H1 (cell line): ENCODE data around the gene LONP2. TPM values are rescaled to one million over a fixed set of nuclear protein-coding genes. Genes with fewer than 3 reads are reported as not detected.

Experiments
- CTCF ChIA-PET: fragments of 300-600 bp; sonication (Branson Sonifier 250); formaldehyde crosslinking; loops from one replicate; lab custom pipeline; 2021; ENCODE audit not compliant: partially characterized antibody; lab: Charles Lee
- POLR2A ChIA-PET: fragments of 300-600 bp; sonication (Branson Sonifier 250); formaldehyde crosslinking; loops from one replicate; lab custom pipeline; 2021; ENCODE audit warnings: inconsistent platforms; ENCODE audit not compliant: partially characterized antibody; lab: Charles Lee
- DNase-seq, 2 experiments: peaks; one replicate each; pipeline versions ENCODE4 v3.0.0 to v3.0.0-alpha.2; 2010 to 2022; ENCODE audit warnings: low spot score in 2 of 2, low read depth in 1 of 2, mixed read lengths in 1 of 2
- FAIRE-seq: peaks from 2 replicates; lab custom pipeline; 2011; peaks lifted over from hg19 to GRCh38; lab: Jason Lieb, UNC
- H2AFZ ChIP-seq: 2 replicates; pipeline ENCODE4 v1.8.1; 2012; ENCODE audit warnings: low read length, inconsistent platforms
- H2AK5ac ChIP-seq: 2 replicates; pipeline ENCODE4 v1.6.1; 2013; ENCODE audit warnings: low read depth, low read length
- H2BK120ac ChIP-seq: replicated peaks from 2 replicates; pipeline ENCODE3; 2013; ENCODE audit warnings: low read depth, low read length, inconsistent platforms
- H2BK12ac ChIP-seq: 2 replicates; pipeline ENCODE4 v1.6.1; 2013; ENCODE audit warnings: low read depth, low read length
- H2BK15ac ChIP-seq: 2 replicates; pipeline ENCODE4 v1.6.1; 2013; ENCODE audit warnings: low read length
- H2BK20ac ChIP-seq: 2 replicates; pipeline ENCODE4 v1.6.1; 2013; ENCODE audit warnings: low read length
- H2BK5ac ChIP-seq: 2 replicates; pipeline ENCODE4 v1.6.1; 2013; ENCODE audit warnings: low read depth, low read length
- H3K14ac ChIP-seq: 2 replicates; pipeline ENCODE4 v1.6.1; 2013; ENCODE audit warnings: inconsistent platforms; ENCODE audit not compliant: insufficient read length
- H3K18ac ChIP-seq: 2 replicates; pipeline ENCODE4 v1.6.1; 2013; ENCODE audit warnings: low read length; ENCODE audit errors: extremely low read depth
- H3K23ac ChIP-seq: 2 replicates; pipeline ENCODE4 v1.6.1; 2013; ENCODE audit warnings: inconsistent platforms; ENCODE audit not compliant: insufficient read length
- H3K23me2 ChIP-seq: 2 replicates; pipeline ENCODE4 v1.6.1; 2013; ENCODE audit warnings: low read depth, low read length
- H3K27ac ChIP-seq: 2 replicates; pipeline ENCODE4 v1.6.1; 2011; ENCODE audit warnings: low read depth, low read length, inconsistent platforms
- H3K27me3 ChIP-seq, 4 experiments: replicated peaks in 1 of 4; 1 replicate in 1 of 4; 2 replicates in 3 of 4; pipeline versions ENCODE4 v1.6.1 to v1.8.1; 2011 to 2013; ENCODE audit warnings: low read length in 3 of 4, mild to moderate bottlenecking in 3 of 4, inconsistent platforms in 2 of 4, mixed read lengths in 2 of 4, moderate library complexity in 1 of 4; ENCODE audit not compliant: control insufficient read depth in 3 of 4, insufficient read depth in 3 of 4; ENCODE audit errors: extremely low read depth in 1 of 4
- H3K36me3 ChIP-seq, 4 experiments: 2 replicates each; pipeline versions ENCODE4 v1.6.1 to v1.8.1; 2011 to 2013; ENCODE audit warnings: mild to moderate bottlenecking in 4 of 4, low read length in 3 of 4, moderate library complexity in 2 of 4, control low read depth in 1 of 4, inconsistent platforms in 1 of 4; ENCODE audit not compliant: insufficient read depth in 4 of 4, control insufficient read depth in 2 of 4
- H3K4ac ChIP-seq: replicated peaks from 2 replicates; pipeline ENCODE3; 2013; ENCODE audit warnings: low read length, low read depth, mixed read lengths, inconsistent platforms; ENCODE audit not compliant: insufficient read length
- H3K4me1 ChIP-seq, 4 experiments: replicated peaks in 1 of 4; 1 replicate in 1 of 4; 2 replicates in 3 of 4; pipeline versions ENCODE4 v1.6.1 to v1.8.1; 2011 to 2013; ENCODE audit warnings: low read length in 3 of 4, inconsistent platforms in 2 of 4, mixed read lengths in 1 of 4; ENCODE audit not compliant: insufficient read depth in 4 of 4, control insufficient read depth in 3 of 4
- H3K4me2 ChIP-seq, 2 experiments: 2 replicates each; pipeline versions ENCODE4 v1.6.1 to v1.8.1; 2011 to 2013; ENCODE audit warnings: low read depth in 2 of 2, low read length in 2 of 2, control low read depth in 1 of 2, inconsistent platforms in 1 of 2, mild to moderate bottlenecking in 1 of 2; ENCODE audit not compliant: insufficient read depth in 1 of 2
- H3K4me3 ChIP-seq, 4 experiments: fragments of 200-600, 300-600 bp in 1 of 4; sonication (generic), shearing (Covaris generic), sonication (Bioruptor Twin) in 1 of 4; 2 replicates each; pipeline versions ENCODE4 v1.5.1 to v1.8.1; 2011 to 2016; ENCODE audit warnings: low read length in 4 of 4, low read depth in 3 of 4, control low read depth in 2 of 4, inconsistent platforms in 2 of 4, mild to moderate bottlenecking in 2 of 4, mixed read lengths in 1 of 4, moderate library complexity in 1 of 4; ENCODE audit not compliant: insufficient read depth in 2 of 4; ENCODE audit errors: extremely low read depth in 1 of 4
- H3K56ac ChIP-seq: replicated peaks from 2 replicates; pipeline ENCODE3; 2013; ENCODE audit warnings: low read depth, mild to moderate bottlenecking, mixed read lengths, low read length, inconsistent platforms; ENCODE audit not compliant: insufficient read length
- H3K79me1 ChIP-seq: 2 replicates; pipeline ENCODE4 v1.6.1; 2013; ENCODE audit warnings: low read depth, low read length, control low read depth
- H3K79me2 ChIP-seq, 2 experiments: 2 replicates each; pipeline versions ENCODE4 v1.6.1 to v1.8.1; 2012 to 2013; ENCODE audit warnings: low read length in 2 of 2, mild to moderate bottlenecking in 2 of 2, inconsistent platforms in 1 of 2; ENCODE audit not compliant: insufficient read depth in 2 of 2, control insufficient read depth in 1 of 2
- H3K9ac ChIP-seq, 4 experiments: replicated peaks in 1 of 4; 1 replicate in 1 of 4; 2 replicates in 3 of 4; pipeline versions ENCODE4 v1.6.1 to v1.8.1; 2011 to 2013; ENCODE audit warnings: low read depth in 3 of 4, low read length in 3 of 4, control low read depth in 2 of 4, mild to moderate bottlenecking in 2 of 4, moderate library complexity in 2 of 4, inconsistent platforms in 1 of 4; ENCODE audit errors: extremely low read depth in 1 of 4
- H3K9me3 ChIP-seq, 2 experiments: 2 replicates each; pipeline versions ENCODE4 v1.6.1 to v1.8.1; 2012 to 2013; ENCODE audit warnings: mild to moderate bottlenecking in 2 of 2, moderate library complexity in 2 of 2, control low read depth in 1 of 2, inconsistent platforms in 1 of 2, low read depth in 1 of 2, low read length in 1 of 2, mixed read lengths in 1 of 2; ENCODE audit not compliant: insufficient read depth in 2 of 2
- H4K20me1 ChIP-seq, 2 experiments: replicated peaks in 1 of 2; 2 replicates each; pipeline versions ENCODE3 to v1.8.1; 2011 to 2013; ENCODE audit warnings: inconsistent platforms in 2 of 2, low read length in 2 of 2, mild to moderate bottlenecking in 1 of 2; ENCODE audit not compliant: insufficient read depth in 2 of 2, control insufficient read depth in 1 of 2
- H4K5ac ChIP-seq: 2 replicates; pipeline ENCODE4 v1.6.1; 2013; ENCODE audit warnings: low read length, low read depth, mixed read lengths, inconsistent platforms; ENCODE audit not compliant: insufficient read length
- H4K8ac ChIP-seq: 2 replicates; pipeline ENCODE4 v1.8.0; 2013; ENCODE audit warnings: mild to moderate bottlenecking, moderate library complexity, low read length, inconsistent platforms; ENCODE audit not compliant: insufficient read depth; ENCODE audit errors: extremely low read depth
- H4K91ac ChIP-seq: replicated peaks from 2 replicates; pipeline ENCODE3; 2013; ENCODE audit warnings: low read length, mixed read lengths, inconsistent platforms; ENCODE audit not compliant: insufficient read length
- BACH1 ChIP-seq: IDR thresholded peaks from 2 replicates; pipeline ENCODE4 v1.6.1; 2012; ENCODE audit warnings: low read length, improper control_type of control experiment
- CREB1 ChIP-seq: IDR thresholded peaks from 2 replicates; pipeline ENCODE4 v1.6.1; 2012; ENCODE audit warnings: inconsistent platforms
- CTBP2 ChIP-seq: IDR thresholded peaks from 2 replicates; pipeline ENCODE4 v1.7.0; 2011; ENCODE audit warnings: borderline replicate concordance, mild to moderate bottlenecking, moderate library complexity, mixed read lengths, low read length; ENCODE audit not compliant: insufficient read depth, insufficient read length
- E2F6 ChIP-seq: IDR thresholded peaks from 2 replicates; pipeline ENCODE4 v1.6.1; 2012; ENCODE audit warnings: inconsistent platforms
- KDM1A ChIP-seq: fragments of 200-600, 300-600 bp; sonication (generic); IDR thresholded peaks from 2 replicates; pipeline ENCODE4 v1.7.1; 2016; ENCODE audit warnings: mild to moderate bottlenecking, low read length, borderline replicate concordance
- SAP30 ChIP-seq: fragments of 300-600 bp; sonication (generic); IDR thresholded peaks from 2 replicates; pipeline ENCODE4 v1.7.1; 2012; ENCODE audit warnings: low read length, moderate library complexity, mild to moderate bottlenecking, inconsistent platforms; ENCODE audit not compliant: insufficient read depth, insufficient replicate concordance
- SIRT6 ChIP-seq: IDR thresholded peaks from one replicate; pipeline ENCODE4 v1.7.1; 2012; ENCODE audit warnings: low read length, inconsistent platforms
- SIX5 ChIP-seq: IDR thresholded peaks from 2 replicates; pipeline ENCODE4 v1.6.1; 2011; ENCODE audit warnings: mild to moderate bottlenecking, low read depth, low read length
- WGBS, 2 experiments: shearing (Covaris generic) in 1 of 2; methylation state at CpG; one replicate each; pipeline versions ENCODE4 v1.1.6 to v1.1.7; 2013 to 2015; ENCODE audit warnings: low lambda C conversion rate in 2 of 2, mixed read lengths in 2 of 2, inconsistent platforms in 1 of 2, low coverage in 1 of 2, missing lambda C conversion rate in 1 of 2; ENCODE audit not compliant: insufficient replicate concordance in 2 of 2, insufficient coverage in 1 of 2, insufficient read length in 1 of 2; ENCODE audit errors: extremely low coverage in 1 of 2, missing lambda C conversion rate in 1 of 2; 5-methylcytosine and 5-hydroxymethylcytosine counted together
- polyA plus RNA-seq, 7 experiments: library from polyadenylated mRNA; depleted of rRNA in 3 of 7; stranded (reverse) in 5 of 7; unstranded in 2 of 7; fragments of >200 nt in 5 of 7; fragments of 200-250 nt in 2 of 7; gene quantifications; 1 replicate in 5 of 7; 2 replicates in 1 of 7; 4 replicates in 1 of 7; pipeline versions ENCODE4 v1.2.1 to v1.2.3, GENCODE V29; 2011 to 2013; ENCODE audit warnings: missing spikeins in 2 of 7, mixed read lengths in 2 of 7
- total RNA-seq: library from RNA; stranded (reverse); fragmentation: NEBNext Ultra II Directional; extraction: Animal tissue kit (Norgen Biotek cat#: 25700); gene quantifications from 2 replicates; pipeline ENCODE4 v1.2.1, GENCODE V29; 2021

Gene LONP2
- total and polyA plus RNA-seq, 2 of the 8 experiments (the other 6 are each of a cell fraction or from before 2014, with no cell fraction given): 8.1 to 23.1 TPM

GRCh38 chr16:48366165-48367093 lies 122.3 kb downstream of the LONP2 start:
- H4K91ac ChIP-seq: peak overlapping the region; percentile 57
- no peak for TF ChIP-seq SIRT6
- no peak for TF ChIP-seq SIX5
- no peak for TF ChIP-seq CTBP2
- 0 out of 2 replicates have a peak, but pooled peaks have one; percentile 14 for TF ChIP-seq CREB1
- TF ChIP-seq BACH1: no peak
- no peak for TF ChIP-seq SAP30
- no peak for TF ChIP-seq E2F6
- TF ChIP-seq KDM1A: no peak

More at GRCh38 chr16:48366165-48367093, 122.3 kb downstream of the LONP2 start:
- peak overlapping the region; percentile 93 for H3K4me2 ChIP-seq
- H3K23ac ChIP-seq: no peak overlapping the region
- H3K4me3 ChIP-seq: peak overlapping the region; percentile 60 to 87 (median 74)
- H2BK12ac ChIP-seq: peak overlapping the region; percentile 53; the same call in 1 of the 2 replicates
- WGBS, 2 experiments: 17% methylated on average over 21 of the region's 21 CpGs; no CpG with 5 or more reads in 1 of the 2 experiments
- H3K79me1 ChIP-seq: peaks cover 17% of the 10 kb centered on the region
- H3K9ac ChIP-seq: peak overlapping the region; percentile 52 to 96 (median 74)
- H2BK5ac ChIP-seq: peak overlapping the region; percentile 68
- CTCF ChIA-PET: interaction anchor here (0.9 to 2.8 kb wide), 7 partner anchors 11 to 264 kb away, joined by 3 to 19 read pairs (median 3); no protein-coding TSS in a partner anchor
- H3K27ac ChIP-seq: peak overlapping the region; percentile 54
- peaks cover 7% of the 10 kb centered on the region for H3K23me2 ChIP-seq
- FAIRE-seq (peak; percentile 58), DNase-seq (no peak)
- POLR2A ChIA-PET: interaction anchor here (0.9 to 8.9 kb wide), 14 partner anchors 10 to 1483 kb away, joined by 3 to 156 read pairs (median 6); partner anchors contain the start of gene SIAH1
- H2AK5ac ChIP-seq: peak overlapping the region; percentile 10; the same call in 1 of the 2 replicates
- peak overlapping the region; percentile 36 for H3K18ac ChIP-seq
- no peak overlapping the region for H4K8ac ChIP-seq
- no peak overlapping the region for H2BK120ac ChIP-seq
- no peak overlapping the region for H2BK20ac ChIP-seq
- H3K56ac ChIP-seq: peak overlapping the region; percentile 9
- no peak overlapping the region for H2AFZ ChIP-seq
- no peaks in the 10 kb centered on the region for H3K9me3 ChIP-seq
- no peak overlapping the region for H3K4ac ChIP-seq
- H4K20me1 ChIP-seq: peaks cover 12 to 26% of the 10 kb centered on the region in 2 experiments
- H4K5ac ChIP-seq: peak overlapping the region; percentile 62
- no peaks in the 10 kb centered on the region for H3K27me3 ChIP-seq
- peaks cover 31 to 96% of the 10 kb centered on the region in 2 experiments for H3K79me2 ChIP-seq
- H3K4me1 ChIP-seq: peaks cover 2 to 11% (median 6%) of the 10 kb centered on the region in 4 experiments; a peak in 5 of 7 replicates
- H3K14ac ChIP-seq: no peak overlapping the region
- no peak overlapping the region for H2BK15ac ChIP-seq
- peaks cover 0 to 8% (median 1%) of the 10 kb centered on the region in 4 experiments; a peak in 3 of 8 replicates for H3K36me3 ChIP-seq
